DMS53 treated with DMSO at 0.1 percent for 48 hours (cell line): ENCODE measurements around the gene NSD1.
A peak's percentile ranks its signal among the peaks of the same experiment; 100 is the strongest.
"Not testable (repeated sequence)": the region's sequence is repeated elsewhere in the genome, so short reads cannot be mapped to it uniquely, and the experiment has no call there.

Experiments
- DNase-seq: peaks from one replicate; lab custom pipeline; 2025; ENCODE audit not compliant: unreplicated experiment; lab: John Stamatoyannopoulos, UW

The NSD1 gene

DNA sequence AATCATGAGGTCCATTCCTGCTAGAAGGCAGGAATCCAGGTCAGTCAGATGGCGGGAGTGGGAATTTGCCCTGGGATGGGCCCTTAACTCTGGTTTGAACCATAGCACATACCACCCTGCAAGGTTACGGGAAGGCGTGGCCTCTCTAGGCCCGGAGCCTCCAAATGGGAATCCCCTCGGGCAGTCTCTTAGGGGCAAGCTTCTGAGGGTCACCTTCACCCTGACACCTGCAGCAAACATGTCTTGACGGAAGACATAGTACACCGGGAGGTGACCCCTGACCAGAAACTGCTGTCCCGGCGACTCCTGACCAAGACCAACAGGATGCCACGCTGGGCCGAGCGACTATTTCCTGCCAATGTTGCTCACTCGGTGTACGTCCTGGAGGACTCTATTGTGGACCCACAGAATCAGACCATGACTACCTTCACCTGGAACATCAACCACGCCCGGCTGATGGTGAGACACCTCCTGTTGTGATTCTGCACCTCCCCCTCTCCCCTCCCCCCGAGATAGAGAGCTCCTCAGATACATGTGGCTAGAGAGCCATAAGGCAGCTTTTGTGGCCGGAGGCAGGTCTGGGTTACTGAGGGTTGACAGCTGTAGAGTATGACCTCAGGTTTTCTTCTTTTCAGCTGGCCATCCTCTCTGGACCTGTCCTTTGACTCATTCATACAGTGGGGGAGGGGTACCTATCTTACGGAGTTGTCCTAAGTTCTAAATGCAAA lies 171.0 kb downstream of the NSD1 start:
- DNase-seq = no peak

- DNase-seq = not testable (repeated sequence)
Measured at GRCh38 chr5:177306103-177306640, 172.6 kb downstream of the NSD1 start.

- DNase-seq = no peak
Measured at GRCh38 chr5:177306674-177307543, 173.3 kb downstream of the NSD1 start.

DNA sequence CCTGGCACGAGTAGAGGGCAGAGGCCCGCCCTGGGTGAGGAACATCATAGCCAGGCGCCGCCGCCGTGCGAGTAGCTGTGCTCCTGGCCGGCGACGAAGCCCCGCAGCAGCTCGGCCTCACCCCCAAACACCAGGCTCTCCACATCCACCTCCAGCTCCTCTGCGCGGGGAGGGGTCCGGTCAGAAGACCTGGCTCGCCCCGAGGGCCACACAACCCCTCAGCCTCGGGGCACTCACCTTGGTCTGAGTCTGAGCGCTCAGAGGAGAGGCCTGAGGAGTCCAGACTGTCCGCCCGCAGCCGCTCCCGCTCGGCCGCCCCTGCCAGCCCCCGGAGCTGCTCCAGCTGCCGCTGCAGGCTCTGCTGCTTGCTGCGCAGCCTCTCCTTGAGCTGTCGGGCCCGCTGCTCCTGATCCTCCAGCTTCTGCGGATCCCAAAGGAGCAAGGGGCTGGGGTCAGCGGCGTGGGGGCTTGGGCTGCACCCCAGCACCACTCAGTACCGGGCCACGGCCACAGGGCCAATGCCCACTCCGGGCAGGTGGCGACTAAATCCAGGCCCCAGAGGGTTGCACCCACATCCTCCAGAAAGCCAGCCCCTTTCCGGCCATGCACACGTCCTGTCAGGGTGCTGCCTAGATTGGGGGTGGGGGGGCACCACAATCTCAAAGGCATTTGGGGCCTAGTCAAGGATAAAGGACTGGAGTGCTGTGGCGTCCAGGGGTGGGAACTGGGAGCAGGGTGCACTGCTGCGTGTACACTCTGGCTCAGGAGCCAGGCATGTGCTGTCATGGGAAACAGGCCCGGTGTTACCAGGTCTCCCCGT lies 174.2 kb downstream of the NSD1 start:
- DNase-seq = no peak

GRCh38 chr5:177308740-177309139 lies 175.2 kb downstream of the NSD1 start:
- no peak for DNase-seq

DNA sequence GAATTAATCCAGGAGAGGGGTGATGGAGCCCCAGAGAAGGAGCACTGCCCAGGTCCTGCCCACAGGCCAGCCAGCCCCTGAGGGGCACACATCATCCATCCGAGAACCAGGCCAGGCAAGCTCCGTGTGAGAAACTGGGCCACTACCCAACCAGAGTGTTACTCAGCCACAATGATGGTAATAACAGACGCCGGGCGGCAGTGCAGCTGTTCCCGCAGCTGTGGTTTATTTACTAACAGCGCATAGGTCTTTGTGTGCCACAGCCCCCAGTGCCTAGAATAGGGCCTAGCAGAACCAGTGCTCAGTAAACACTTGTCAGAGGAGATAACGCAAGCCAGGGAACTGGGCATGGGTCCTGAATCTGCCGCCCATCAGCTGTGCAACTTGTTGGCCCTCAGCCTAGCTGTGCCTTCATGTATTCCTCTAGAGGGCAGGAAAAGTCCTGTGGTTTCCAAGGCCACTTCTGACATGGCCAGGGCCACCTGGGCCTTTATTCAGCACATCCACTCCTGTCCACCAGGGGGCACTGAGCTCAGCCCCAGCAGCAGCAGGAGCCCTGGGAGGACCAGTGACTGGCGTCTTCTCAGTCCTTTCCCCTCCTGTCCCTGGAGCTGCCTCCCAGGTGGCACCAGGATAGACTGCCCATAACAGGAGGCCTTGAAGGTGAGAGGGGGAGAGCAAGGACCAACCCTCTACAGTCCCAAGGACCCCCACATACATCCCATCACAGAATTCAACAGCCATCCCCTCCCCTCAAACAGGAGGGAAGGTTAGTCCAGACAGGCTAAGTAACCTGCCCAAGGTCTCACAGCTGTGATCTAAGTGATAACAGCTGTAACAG lies 176.0 kb downstream of the NSD1 start:
- DNase-seq = peak; percentile 70

GRCh38 chr5:177310332-177310731 lies 176.8 kb downstream of the NSD1 start:
- no peak for DNase-seq

- DNase-seq = peak; percentile 38
Measured at GRCh38 chr5:177310757-177311391, 177.3 kb downstream of the NSD1 start.

- DNase-seq = peak; percentile 29
Measured at GRCh38 chr5:177311392-177311722, 177.8 kb downstream of the NSD1 start.

GRCh38 chr5:177311723-177312648 lies 178.4 kb downstream of the NSD1 start, which contains the start of gene MXD3:
Gene MXD3, minus strand, starts transcription at chr5:177311898. Its CDS starts 68 bp downstream, at chr5:177311830.
- peak; percentile 94 for DNase-seq

- DNase-seq = peak; percentile 73
Measured at GRCh38 chr5:177312649-177313181, 179.1 kb downstream of the NSD1 start.

GRCh38 chr5:177313561-177314259 lies 180.1 kb downstream of the NSD1 start:
- DNase-seq = no peak

DNA sequence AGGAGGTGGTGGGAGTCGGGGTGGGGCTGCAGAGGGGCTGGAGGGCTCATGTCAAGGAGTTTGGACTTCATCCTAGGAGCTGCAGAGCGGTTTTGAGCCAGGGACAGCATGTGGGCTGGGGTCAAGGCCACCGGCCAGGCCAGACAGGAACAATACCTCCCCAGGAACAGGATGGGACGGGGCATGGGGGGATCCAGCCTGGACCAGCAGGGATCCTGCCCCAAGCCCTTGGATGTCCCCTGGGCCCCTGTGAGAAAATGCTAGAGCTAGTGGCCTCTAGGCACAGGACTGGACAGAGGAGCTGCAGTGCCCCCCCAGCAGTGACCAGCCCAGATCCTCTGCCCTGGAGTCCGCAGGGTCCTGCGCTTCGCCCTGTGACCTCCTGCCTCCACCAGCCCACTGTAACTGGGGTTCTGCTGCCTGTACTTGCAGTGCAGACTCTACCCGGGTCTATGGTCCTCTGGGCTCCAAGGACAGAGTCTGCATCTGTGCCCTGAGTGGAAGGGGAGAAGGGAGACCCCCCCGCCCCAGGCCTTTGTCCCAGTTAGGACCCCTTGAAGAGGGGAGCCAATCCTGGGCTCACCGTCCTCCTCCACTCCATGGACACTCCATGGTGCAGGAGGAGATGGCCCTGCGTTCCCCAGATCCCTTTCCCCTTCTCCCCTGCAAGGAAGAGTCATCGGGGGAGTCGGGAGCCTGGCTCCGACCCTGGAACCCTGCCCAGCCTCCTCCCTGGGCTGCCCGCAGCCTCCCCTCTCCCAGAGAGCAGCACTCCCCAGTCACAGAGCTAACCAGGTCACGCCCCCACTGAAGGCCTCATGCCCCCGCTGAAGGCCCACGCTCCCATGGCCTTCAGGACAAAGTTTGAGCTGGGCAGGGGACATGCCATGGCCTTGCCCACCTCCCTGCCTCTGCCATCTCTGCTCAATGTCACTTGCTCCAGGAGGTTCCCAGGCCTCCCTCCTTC lies 181.1 kb downstream of the NSD1 start:
- DNase-seq = no peak

DNA sequence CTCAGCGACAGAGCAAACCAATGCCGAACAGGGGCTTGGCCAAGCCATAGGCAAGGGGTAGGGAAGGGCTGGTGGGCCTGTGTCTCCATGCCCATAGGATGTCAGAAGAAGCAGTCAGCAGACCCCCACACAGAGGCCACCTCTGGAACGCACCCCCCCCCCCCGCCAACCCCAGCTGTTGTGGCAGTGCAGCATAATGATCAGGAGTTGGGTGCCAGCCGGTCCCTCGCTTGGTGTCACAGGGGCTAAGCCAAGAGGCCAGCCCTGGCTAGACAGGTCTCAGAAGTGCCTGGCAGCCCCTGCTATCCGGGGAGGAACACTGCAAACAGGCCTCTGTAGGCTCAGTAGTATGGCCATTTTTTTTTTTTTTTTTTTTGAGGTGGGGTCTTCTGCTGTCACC lies 181.8 kb downstream of the NSD1 start:
- DNase-seq = no peak

DNA sequence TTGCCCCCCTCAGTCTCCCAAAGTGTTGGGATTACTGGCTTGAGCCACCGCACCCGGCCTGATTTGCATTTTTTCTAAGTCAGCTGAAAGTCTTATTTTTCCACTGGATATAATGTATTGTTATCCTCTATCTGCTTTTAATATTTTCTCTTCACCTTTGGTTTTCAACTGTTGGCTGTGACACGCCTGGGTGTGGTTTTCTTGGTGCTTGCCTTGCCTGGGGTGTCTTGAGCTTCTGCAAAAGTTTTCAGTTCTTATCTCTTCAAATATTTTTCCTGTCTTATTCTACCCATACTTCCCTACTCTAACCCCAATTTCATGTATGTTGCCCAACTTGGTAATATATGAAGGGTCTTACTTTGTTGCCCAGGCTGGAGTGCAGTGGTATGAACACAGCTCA lies 182.4 kb downstream of the NSD1 start:
- DNase-seq = no peak

GRCh38 chr5:177317959-177318377 lies 184.4 kb downstream of the NSD1 start:
- DNase-seq = peak; percentile 85
